Stomach smooth muscle (tissue), 2 donors: ENCODE results near the gene CASP1.
"Not testable (repeated sequence)": the region's sequence is repeated elsewhere in the genome, so short reads cannot be mapped to it uniquely, and the experiment has no call there.

Source experiments
- H3K27ac ChIP-seq: one replicate; pipeline ENCODE4 v1.7.0; 2013; ENCODE audit warnings: mild to moderate bottlenecking, low read length, inconsistent platforms
- H3K27me3 ChIP-seq, 2 donors: one replicate each; pipeline ENCODE4 v1.7.0; 2013; ENCODE audit warnings: low read length in 2 of 2; ENCODE audit not compliant: insufficient read depth in 2 of 2, control insufficient read depth in 1 of 2
- H3K36me3 ChIP-seq, 2 donors: one replicate each; pipeline ENCODE4 v1.7.0; 2013; ENCODE audit warnings: low read length in 2 of 2; ENCODE audit not compliant: control insufficient read depth in 2 of 2, insufficient read depth in 2 of 2
- H3K4me1 ChIP-seq: one replicate; pipeline ENCODE4 v1.7.0; 2013; ENCODE audit warnings: low read length; ENCODE audit not compliant: control insufficient read depth, insufficient read depth
- H3K4me3 ChIP-seq, 2 donors: one replicate each; pipeline ENCODE4 v1.7.0; 2013; ENCODE audit warnings: low read length in 2 of 2
- H3K9ac ChIP-seq, 2 donors: one replicate each; pipeline ENCODE4 v1.7.0; 2013; ENCODE audit warnings: low read length in 2 of 2, mild to moderate bottlenecking in 1 of 2
- H3K9me3 ChIP-seq, 2 donors: one replicate each; pipeline ENCODE4 v1.7.0; 2013; ENCODE audit warnings: low read length in 2 of 2; ENCODE audit not compliant: control insufficient read depth in 2 of 2
- donor health status: healthy.
- donor health status: Pancreatic carcinoma.

Gene CASP1

DNA sequence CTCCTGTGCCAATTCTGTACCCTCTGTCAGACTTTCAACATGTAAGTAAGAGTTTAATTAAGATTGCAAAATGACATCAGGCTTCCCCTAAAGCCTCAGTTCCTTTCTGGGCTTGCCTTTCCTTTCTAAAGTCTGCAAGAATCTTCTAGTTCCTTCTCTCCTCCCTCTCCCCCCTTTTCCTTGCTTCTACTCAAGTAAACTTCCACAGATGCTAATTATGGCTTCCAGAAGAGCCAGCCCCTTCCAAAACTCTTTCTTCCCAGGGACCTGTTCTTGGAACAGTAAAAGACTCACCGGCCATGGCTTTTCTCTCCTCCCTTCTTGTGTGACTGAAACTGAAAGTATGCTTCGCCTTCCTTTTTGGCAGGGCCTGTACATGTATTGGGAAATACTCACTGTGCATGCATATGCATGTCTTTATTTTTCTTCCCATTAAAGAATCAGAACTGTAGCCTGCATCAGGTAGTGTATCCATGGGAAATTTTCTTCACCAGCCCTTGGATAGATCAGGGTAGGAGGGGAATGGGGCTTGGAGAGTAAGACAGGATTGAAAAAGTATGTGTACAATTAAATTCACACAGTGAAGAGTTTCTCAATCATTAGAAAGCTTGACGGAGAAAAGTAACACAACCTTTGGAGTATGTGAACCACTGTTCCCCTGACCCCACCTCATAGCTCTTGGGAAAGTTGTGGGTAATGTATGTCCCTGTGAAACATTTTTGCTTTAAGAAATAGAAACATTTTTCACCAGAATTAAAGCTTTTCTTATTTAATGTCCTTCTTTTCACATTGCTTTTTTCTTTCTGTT is at the start of gene CASP1:
Gene CASP1, minus strand, starts transcription at position 332 of the 808 bp plus-strand sequence. Its CDS starts 31 bp downstream, at position 301.
- H3K4me3 ChIP-seq: peak within 1 kb of the TSS; percentile 36 to 65
- no peaks in the 10 kb centered on the region for H3K9me3 ChIP-seq

DNA sequence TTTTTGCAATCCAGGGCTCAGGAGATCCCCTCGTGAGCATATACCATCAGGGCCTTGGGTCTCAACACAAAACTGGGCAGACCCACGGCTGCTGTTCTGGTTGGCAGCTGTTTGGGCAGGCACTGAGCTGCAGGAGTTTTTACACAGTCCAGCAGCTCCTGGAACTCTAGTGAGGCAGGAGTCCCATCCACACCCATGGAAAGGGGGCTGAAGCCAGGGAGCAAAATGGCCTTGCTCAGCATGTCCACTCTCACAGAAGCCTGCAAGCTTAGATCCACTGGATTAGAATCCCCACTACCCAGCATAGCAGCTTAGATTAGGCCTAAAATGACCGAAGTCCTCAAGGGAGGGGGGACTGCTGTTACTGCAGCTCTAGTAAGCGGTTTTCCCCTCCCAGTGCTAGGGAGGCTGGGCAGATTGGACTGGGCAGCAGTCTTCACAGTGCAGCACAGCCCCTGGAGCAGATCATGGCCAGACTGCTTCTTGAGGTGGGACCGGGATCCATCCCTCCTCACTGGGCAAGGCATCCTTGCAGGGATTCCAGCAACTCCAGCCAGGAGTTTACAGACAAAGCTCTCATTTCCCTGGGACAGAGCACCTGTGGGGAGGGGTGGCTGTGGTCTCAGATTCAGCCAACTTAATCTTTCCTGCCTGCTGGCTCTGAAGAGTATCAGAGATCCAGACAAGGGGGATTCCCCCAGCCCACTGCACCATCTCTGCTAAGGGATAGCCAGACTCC is 46.6 kb upstream of the CASP1 start:
- H3K27ac ChIP-seq: no peak overlapping the region
- H3K9ac ChIP-seq: no peak overlapping the region
- no peaks in the 10 kb centered on the region for H3K9me3 ChIP-seq
- H3K4me3 ChIP-seq: no peak overlapping the region
- H3K36me3 ChIP-seq: no peaks in the 10 kb centered on the region
- H3K27me3 ChIP-seq: no peaks in the 10 kb centered on the region
- no peaks in the 10 kb centered on the region for H3K4me1 ChIP-seq

More for the DNA sequence above, at the start of gene CASP1:
- H3K27ac ChIP-seq: peak within 1 kb of the TSS; percentile 56
- H3K4me1 ChIP-seq: no peaks in the 10 kb centered on the region
- H3K27me3 ChIP-seq: no peaks in the 10 kb centered on the region
- peak within 1 kb of the TSS; percentile 37 to 55 for H3K9ac ChIP-seq
- H3K36me3 ChIP-seq: peaks cover 0 to 3% of the 10 kb centered on the region in 2 donors

DNA sequence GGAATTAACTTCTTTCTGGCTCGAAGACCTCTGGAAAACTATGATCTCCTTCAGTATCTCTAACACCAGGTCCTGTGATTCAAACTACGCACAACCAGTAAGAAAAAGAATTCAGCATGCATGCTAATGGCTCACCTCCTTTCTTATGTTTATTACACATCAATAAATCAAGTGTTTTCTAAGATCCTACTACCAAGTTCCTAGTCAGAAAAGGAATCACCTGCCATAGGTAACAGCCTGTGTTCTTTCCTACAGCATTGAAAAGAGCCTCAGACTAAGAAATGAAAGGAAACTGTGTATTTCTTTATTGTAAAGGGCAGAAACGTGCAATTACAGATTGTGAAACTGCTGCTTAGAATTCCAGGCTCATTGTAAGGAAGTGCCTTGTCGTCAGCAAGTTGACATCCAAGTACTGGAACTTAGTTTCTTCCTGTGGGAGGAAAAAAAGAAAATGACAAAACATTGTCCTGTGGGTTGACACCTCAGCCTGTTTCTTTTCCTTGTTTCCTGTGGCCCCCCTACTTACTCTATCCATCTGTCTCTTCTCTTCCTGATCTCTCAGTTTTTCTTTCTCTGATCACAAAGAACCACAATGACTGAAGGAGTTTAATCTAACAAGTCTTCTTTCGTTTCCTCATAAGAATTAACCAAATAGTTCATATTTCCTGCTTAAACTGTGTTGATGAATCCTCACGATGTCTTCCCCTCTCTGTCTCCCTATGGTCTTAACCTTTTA is 45.4 kb upstream of the CASP1 start:
- not testable (repeated sequence) for H3K4me1 ChIP-seq, H3K9ac ChIP-seq, H3K27ac ChIP-seq, H3K27me3 ChIP-seq, H3K4me3 ChIP-seq, H3K36me3 ChIP-seq, H3K9me3 ChIP-seq

DNA sequence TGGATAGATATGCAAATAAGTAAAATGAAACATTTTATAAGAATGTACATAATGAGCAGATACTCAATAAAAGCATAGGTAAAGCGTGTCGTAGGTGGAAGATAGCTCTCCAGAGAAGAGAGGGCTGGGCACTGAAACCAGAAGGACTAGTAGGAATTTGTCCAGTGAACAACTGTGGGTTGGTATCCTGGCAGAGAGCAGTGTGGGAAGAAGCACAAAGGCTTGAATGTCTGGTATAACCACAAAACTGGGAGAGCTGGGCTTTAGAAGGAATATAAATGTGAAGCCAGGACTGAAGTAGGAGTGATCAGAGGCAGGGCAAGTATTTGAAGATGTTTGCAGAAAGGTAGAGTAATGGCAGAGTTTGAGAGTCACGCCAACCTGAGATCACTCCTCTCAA is 43.3 kb upstream of the CASP1 start:
- Histone ChIP-seq H3K27me3 (no peaks in the 10 kb centered on the region), H3K36me3 (no peaks in the 10 kb centered on the region), H3K27ac (no peak overlapping the region), H3K9ac (no peak overlapping the region), H3K4me3 (no peak overlapping the region), H3K4me1 (no peaks in the 10 kb centered on the region), H3K9me3 (no peaks in the 10 kb centered on the region)

GRCh38 chr11:105077141-105077790 is 42.3 kb upstream of the CASP1 start:
- not testable (repeated sequence) for H3K4me3 ChIP-seq, H3K27ac ChIP-seq, H3K9ac ChIP-seq, H3K9me3 ChIP-seq, H3K4me1 ChIP-seq, H3K27me3 ChIP-seq, H3K36me3 ChIP-seq

- no peak overlapping the region for H3K27ac ChIP-seq
- no peak overlapping the region for H3K9ac ChIP-seq
- H3K4me3 ChIP-seq: no peak overlapping the region
- H3K36me3 ChIP-seq: no peaks in the 10 kb centered on the region
- no peaks in the 10 kb centered on the region for H3K4me1 ChIP-seq
- no peaks in the 10 kb centered on the region for H3K9me3 ChIP-seq
- no peaks in the 10 kb centered on the region for H3K27me3 ChIP-seq
Observed at GRCh38 chr11:105074166-105074530, 39.2 kb upstream of the CASP1 start.

DNA sequence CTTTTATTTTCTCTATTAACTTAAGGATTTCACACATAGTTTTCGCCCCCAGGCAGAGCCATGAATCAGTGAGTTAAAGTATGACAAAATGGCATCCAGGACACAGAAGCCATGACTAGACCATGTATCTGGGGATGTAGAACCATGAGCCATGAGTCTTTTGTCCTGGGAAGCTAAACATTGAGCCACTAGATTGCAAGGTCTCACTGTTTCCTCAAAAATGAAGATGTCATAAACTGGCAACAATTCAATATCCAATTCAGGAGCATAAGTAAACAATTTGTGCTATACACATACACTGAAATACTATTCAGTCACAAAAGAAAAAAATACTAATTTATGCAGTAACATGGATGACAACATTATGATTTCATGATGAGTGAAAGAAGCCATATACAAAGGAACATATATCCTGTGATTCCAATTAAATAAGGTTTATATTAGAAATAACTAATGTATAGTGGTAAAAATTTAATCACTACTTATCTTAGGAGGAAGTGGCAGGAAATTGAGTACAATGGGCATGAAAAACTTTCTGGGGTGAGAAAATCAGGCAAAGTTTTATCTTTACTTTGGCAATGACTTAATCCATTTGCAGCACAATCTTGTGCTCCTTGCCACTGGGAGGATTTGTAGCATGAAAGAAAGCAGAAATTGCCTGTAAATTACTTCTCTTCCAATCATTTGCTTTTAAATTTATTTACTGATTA is 38.7 kb upstream of the CASP1 start:
- no peaks in the 10 kb centered on the region for H3K9me3 ChIP-seq
- H3K4me1 ChIP-seq: no peaks in the 10 kb centered on the region
- H3K27ac ChIP-seq: no peak overlapping the region
- no peak overlapping the region for H3K4me3 ChIP-seq
- no peaks in the 10 kb centered on the region for H3K27me3 ChIP-seq
- no peaks in the 10 kb centered on the region for H3K36me3 ChIP-seq
- H3K9ac ChIP-seq: no peak overlapping the region

- H3K36me3 ChIP-seq, H3K4me1 ChIP-seq, H3K4me3 ChIP-seq, H3K27ac ChIP-seq, H3K9ac ChIP-seq, H3K9me3 ChIP-seq, H3K27me3 ChIP-seq: not testable (repeated sequence)
Observed at GRCh38 chr11:105072080-105072479, 37.1 kb upstream of the CASP1 start.

- H3K36me3 ChIP-seq: no peaks in the 10 kb centered on the region
- no peak overlapping the region for H3K9ac ChIP-seq
- H3K9me3 ChIP-seq: no peaks in the 10 kb centered on the region
- H3K4me1 ChIP-seq: no peaks in the 10 kb centered on the region
- H3K27me3 ChIP-seq: no peaks in the 10 kb centered on the region
- no peak overlapping the region for H3K27ac ChIP-seq
- no peak overlapping the region for H3K4me3 ChIP-seq
Observed at GRCh38 chr11:105071089-105071732, 36.3 kb upstream of the CASP1 start.

DNA sequence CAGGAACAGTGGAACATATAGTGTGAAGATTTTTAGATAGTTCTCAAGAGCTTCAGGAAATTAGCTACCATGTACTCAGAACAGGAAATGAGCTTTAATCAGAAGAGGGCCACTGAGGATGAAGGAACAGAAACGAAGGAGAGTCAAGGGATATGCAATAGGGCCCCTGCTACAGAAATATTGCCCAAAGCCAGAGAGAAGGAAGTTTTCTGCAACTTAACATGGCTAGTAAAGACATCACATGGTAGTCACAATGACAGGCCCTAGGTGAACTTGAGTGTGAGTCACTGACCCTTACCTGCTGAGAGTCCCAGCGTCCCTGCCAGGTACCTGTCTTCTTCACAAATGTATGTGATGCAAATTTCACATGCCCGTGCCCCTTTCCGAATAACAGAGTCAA is 35.4 kb upstream of the CASP1 start:
- Histone ChIP-seq H3K9me3 (no peaks in the 10 kb centered on the region), H3K27ac (no peak overlapping the region), H3K4me3 (no peak overlapping the region), H3K4me1 (no peaks in the 10 kb centered on the region), H3K27me3 (no peaks in the 10 kb centered on the region), H3K9ac (no peak overlapping the region), H3K36me3 (no peaks in the 10 kb centered on the region)
